Left hindlimb (tissue), 1 donor: ENCODE results near the gene CD3G.
"Not testable (repeated sequence)": the region's sequence is repeated elsewhere in the genome, so short reads cannot be mapped to it uniquely, and the experiment has no call there.

Experiments used
- DNase-seq: peaks from one replicate; pipeline ENCODE4 v3.0.0-alpha.2; 2018

The CD3G gene

DNA sequence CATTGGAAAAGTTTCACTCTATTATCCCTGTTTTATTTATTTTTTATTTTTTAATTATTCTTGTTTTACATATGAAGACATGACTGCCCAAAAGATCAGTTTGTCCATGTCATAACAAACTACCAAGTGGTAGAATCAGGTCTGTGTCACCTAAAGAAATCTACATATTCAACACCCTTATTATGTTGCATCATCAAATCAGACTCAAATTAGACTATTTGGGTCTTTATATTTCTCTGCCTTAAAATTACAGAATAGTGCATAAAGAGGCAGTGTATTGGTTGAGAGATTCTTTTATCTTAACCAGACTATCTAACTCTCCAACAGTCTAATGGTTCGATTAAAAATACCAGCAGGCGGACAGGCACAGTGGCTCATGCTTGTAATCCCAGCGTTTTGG, 38.8 kb downstream of the CD3G start:
- no peak for DNase-seq

DNA sequence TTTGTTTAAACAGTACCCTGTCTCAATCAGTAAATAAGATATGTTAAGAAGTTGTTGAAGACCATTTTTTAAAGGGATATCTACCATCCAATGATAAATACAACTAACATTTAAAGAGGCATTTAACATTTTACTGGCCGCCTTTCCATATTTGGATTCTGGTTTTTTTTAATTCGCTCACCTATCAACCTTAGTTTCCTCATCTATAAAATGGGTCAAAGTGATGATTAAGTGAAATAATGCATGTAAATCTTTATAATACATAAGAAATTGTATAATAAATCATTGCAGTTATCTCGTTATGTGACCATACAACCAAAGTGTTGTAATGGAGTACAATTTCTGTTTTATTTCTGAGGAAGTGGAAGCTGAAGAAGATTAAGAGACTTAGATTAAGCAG, 39.5 kb downstream of the CD3G start:
- no peak for DNase-seq

DNA sequence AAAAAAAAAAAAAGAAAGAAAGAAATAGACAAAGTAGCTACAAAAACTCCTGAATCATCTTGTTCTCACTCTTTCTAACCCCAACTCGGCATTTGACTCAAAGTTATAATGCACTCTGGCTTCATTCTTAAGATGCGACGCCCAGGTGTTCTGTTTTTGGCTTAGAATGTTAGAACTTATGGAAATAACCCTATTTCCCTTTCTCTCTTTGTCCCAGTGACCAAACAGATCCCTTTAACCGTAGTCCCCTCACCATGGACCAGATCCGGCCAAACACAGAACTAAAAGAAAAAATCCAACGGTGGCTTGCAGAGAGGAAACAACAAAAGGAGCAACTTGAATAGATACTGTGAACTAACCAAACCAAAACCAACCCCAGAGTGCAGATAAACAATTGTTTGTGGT, 52.0 kb downstream of the CD3G start:
- DNase-seq: no peak

DNA sequence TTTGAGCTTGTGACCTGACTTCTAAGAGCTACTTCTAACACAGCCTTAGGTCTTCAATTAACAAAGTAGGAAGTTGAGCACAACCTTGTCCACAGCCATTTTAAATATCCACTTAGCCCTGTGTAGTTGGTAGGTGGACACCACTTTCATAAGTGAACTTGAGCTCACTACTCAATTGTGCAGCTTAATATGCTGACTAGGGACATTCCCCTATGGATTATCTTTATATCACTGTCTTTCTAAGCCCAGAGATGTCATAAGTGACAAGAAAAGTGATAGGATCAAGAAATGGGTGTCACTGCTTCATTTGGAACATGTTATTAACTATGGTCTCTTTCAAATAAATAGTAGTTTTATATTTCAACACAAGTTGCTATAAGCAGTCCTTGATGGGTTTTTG, 53.3 kb downstream of the CD3G start:
- no peak for DNase-seq

DNA sequence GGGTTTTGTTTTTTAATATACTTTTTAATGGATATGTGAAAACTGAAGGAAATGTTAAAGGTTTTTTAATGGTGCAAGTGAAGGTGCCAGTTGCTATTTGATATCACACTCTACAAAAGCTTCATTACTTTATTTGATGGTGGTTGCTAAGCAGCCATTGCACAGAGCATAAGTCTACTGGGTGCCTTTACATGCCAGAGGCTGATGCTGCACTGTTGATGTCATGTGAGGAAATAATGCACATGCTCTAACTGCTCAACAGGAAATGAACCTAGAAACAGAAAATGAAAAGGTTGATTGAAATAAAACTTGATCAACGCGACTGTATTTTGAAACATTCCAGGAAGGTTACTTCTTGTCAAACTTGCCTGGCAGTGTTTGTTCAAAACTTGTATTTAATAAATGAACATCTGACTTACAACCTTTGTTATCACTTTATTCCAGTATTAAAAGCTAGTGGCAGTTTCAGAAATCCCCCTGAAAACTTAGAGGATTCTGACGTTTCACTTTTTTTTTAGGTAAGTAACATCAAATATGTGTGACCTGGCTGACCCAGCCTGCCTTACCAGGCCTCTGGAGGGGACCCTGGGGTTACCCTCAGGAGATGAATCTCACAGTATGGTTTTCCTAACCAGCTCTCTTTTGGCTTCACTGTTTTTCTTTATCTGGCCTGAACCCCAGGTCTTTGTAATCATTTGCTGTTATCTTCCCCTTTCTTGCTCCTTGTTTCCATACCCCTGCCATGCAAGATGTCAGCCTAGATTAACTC, 54.8 kb downstream of the CD3G start:
- no peak for DNase-seq

DNA sequence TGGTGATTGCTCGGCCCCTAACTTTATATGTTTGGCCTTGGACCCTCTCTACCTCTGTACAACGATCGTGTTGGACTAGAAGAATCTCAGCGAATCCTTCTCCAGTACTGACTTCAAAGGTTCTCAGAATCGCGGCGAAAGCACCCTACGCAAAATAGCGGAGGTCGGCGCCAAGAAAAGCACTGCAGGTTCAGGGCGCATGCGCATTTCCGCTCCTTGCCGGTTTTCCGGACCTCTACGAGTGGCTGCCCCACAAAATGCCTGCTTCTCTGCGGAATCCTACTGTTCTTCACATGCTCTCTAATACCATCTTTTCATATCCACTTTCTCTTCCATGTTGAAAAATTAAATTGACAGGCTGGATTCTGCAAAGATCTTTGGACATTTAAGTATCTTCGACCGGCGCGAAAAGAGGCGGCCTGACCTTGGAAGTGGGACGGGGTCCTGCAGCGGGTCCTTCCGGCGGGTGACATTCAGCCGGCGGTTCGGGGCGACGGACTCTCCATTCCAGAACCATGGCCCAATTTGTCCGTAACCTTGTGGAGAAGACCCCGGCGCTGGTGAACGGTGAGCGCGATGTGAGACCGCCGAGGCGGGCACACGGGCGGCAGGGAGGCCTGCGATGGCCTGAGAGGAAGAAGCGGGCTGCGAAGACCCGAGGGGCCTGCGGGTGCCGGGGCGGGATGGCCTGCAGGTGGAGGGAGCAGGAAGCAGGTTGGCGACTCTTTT, 57.2 kb downstream of the CD3G start, which contains the start of gene ATP5MG:
TSS of gene ATP5MG (plus strand) at position 456 of the 729 bp plus-strand sequence. CDS start at position 516, 60 bp downstream.
- peak; percentile 91 for DNase-seq

DNA sequence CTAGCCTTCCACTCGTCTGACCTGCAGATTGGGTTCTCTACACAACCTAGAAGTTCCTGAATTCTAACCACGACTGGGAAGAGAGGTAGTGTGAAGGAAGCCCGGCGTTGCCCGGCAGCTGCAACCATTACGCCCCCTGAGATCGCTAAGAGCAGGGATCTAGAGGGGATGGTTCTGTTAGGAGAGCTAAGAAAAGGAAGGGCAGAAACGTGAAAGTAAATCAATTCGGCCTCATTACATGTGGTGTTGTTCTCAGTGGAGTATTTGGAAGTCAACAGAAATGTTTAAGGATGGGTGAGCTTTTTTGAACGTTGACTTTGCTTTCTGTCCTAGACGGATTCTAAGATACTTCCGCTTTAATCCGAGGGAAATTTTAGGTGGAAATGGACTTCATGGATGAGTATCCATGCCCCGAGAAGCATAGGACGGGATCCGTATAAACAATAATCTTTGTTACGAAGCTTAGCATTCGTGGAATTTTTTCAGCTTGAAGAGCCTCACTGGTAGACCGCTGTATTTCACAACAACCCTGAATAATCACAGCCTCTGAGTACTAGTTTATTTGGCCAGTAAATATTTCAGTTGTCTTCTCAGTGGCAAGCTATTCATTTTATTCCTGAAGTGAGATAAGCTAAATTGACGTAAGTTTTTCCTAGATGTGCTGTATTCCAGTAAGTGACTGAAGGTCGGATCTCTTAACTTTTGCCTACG, 57.9 kb downstream of the CD3G start:
- DNase-seq: no peak

DNA sequence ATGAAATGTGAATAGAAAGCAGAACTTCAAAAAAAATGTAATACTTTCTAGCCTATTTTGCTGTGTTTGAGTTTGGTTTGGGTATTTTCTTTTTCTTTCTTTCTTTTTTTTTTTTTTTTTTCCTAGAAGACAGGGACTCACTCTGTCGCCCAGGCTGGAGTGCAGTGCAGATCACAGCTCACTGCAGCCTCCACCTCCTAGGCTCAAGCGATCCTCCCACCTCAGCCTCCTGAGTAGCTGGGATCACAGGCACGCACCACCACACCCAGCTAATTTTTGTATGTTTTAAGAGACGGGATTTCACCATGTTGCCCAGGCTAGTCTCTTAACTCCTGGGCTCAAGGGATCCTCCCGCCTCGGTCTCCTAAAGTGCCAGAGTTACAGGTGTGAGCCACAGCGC, 58.5 kb downstream of the CD3G start:
- DNase-seq: not testable (repeated sequence)
